ENCODE data around the gene FFAR1. TPM values are rescaled to one million over a fixed set of nuclear protein-coding genes. Genes with fewer than 3 reads are reported as not detected.
A peak's percentile ranks its signal among the peaks of the same experiment; 100 is the strongest.

The FFAR1 gene
- total RNA-seq, 1 donor from 2014 or later, result 0.06 TPM

DNA sequence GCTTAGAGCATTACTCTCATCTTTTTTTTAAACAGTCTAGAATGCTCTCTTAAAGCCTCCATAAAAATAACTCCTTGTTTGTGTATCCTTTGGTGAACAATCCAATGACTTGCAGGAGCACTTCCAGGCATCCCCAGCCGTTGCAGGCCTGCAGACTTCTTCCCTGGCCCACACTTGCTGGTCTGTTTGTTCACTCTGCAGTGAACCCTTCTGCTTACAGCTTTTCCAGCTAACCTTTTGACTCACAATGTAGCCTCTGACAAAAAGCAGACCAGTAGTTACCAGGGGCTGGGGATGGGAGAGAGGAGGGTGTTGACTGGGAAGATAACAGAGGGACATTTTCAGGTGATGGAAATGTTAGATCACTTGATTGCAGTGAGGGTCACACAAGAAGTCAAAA, 32.3 kb downstream of the FFAR1 start:
- H3K4me3 ChIP-seq (ENCODE audit: low read depth, low read length), result no peak overlapping the region
- no peak for DNase-seq (ENCODE audit: low read depth)
- TF ChIP-seq, protein P1, sequence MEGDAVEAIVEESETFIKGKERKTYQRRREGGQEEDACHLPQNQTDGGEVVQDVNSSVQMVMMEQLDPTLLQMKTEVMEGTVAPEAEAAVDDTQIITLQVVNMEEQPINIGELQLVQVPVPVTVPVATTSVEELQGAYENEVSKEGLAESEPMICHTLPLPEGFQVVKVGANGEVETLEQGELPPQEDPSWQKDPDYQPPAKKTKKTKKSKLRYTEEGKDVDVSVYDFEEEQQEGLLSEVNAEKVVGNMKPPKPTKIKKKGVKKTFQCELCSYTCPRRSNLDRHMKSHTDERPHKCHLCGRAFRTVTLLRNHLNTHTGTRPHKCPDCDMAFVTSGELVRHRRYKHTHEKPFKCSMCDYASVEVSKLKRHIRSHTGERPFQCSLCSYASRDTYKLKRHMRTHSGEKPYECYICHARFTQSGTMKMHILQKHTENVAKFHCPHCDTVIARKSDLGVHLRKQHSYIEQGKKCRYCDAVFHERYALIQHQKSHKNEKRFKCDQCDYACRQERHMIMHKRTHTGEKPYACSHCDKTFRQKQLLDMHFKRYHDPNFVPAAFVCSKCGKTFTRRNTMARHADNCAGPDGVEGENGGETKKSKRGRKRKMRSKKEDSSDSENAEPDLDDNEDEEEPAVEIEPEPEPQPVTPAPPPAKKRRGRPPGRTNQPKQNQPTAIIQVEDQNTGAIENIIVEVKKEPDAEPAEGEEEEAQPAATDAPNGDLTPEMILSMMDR (conservative IDR thresholded peaks at IDR 0.05; ENCODE audit: low read depth, low read length), result no peak

DNA sequence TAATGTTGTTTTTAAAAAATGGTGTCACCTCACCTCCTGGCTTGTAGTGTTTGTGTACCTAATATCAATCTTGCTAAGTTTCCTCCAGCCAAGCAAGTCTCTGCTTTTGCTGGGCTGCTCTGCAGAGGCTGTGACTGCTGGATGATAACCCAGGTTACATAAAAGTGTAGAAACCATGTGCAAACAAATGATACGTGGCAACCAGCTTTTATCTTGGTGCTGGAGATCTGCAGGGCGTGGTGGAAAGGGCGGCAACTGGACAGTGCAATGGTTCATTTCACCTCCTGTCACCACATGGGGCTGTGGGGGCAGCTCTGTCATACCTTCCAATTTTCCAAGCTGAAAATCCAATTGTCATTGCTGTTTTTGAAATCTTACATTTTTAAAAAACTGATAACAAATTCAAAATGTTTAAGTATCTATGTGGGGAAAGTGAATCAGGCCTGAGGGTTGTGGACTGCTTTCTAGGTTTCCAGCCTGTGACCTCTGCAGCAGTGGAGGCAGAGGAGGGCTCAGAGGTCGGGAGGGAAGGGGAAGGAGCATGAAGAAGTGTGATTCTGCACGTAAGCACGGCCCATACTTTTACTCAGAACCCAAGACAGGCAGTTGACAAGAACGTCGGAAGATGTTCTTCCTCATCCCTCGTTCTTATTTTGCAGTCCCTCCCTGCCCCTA, 32.9 kb downstream of the FFAR1 start:
- no peak overlapping the region for H3K4me3 ChIP-seq (ENCODE audit: low read depth, low read length)
- TF ChIP-seq, protein P1 (conservative IDR thresholded peaks at IDR 0.05; ENCODE audit: low read depth, low read length), result no peak
- DNase-seq (ENCODE audit: low read depth), result no peak

DNA sequence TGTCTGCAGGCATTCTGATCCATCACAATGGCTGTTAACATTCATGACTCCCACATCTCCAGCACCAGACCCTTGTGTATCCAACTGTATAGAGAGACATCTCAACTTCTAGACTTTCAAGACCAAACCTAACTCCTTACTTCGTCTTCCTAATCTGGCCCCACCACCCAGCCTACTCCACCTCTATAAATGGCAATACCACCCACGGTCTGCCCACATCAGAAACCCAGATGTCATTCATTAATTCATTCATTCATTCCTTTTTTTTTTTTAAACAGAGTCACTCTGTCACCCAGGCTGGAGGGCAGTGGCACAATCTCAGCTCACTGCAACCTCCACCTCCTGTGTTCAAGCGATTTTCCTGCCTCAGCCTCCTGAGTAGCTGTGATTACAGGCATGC, 33.6 kb downstream of the FFAR1 start:
- no peak for DNase-seq (ENCODE audit: low read depth)
- TF ChIP-seq, protein P1 (conservative IDR thresholded peaks at IDR 0.05; ENCODE audit: low read depth, low read length), result no peak
- no peak overlapping the region for H3K4me3 ChIP-seq (ENCODE audit: low read depth, low read length)

DNA sequence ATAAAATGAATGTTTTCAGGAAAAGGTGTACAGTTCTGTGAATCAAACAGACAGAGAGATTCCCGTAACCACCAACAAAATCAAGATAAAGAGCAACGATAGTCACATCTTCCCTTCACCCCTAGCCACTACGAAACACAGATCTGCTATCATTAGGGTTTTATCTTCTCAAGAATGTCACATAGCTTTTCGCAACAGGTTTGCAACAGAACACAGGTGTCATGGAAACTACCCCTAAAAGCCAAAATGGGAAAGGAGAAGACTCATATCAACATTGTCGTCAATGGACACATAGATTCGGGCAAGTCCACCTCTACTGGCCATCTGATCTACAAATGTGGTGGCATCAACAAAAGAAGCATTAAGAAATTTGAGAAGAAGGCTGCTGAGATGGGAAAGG, 34.2 kb downstream of the FFAR1 start:
- DNase-seq (ENCODE audit: low read depth), result no peak

GRCh38 chr19:35383536-35383935, 35.8 kb downstream of the FFAR1 start:
- TF ChIP-seq, protein P1 (conservative IDR thresholded peaks at IDR 0.05; ENCODE audit: low read depth, low read length), result no peak
- no peak for DNase-seq (ENCODE audit: low read depth)
- no peak overlapping the region for H3K4me3 ChIP-seq (ENCODE audit: low read depth, low read length)

More for the DNA sequence above, 34.2 kb downstream of the FFAR1 start:
- no peak overlapping the region for H3K4me3 ChIP-seq (ENCODE audit: low read depth, low read length)
- TF ChIP-seq, protein P1 (conservative IDR thresholded peaks at IDR 0.05; ENCODE audit: low read depth, low read length), result no peak

DNA sequence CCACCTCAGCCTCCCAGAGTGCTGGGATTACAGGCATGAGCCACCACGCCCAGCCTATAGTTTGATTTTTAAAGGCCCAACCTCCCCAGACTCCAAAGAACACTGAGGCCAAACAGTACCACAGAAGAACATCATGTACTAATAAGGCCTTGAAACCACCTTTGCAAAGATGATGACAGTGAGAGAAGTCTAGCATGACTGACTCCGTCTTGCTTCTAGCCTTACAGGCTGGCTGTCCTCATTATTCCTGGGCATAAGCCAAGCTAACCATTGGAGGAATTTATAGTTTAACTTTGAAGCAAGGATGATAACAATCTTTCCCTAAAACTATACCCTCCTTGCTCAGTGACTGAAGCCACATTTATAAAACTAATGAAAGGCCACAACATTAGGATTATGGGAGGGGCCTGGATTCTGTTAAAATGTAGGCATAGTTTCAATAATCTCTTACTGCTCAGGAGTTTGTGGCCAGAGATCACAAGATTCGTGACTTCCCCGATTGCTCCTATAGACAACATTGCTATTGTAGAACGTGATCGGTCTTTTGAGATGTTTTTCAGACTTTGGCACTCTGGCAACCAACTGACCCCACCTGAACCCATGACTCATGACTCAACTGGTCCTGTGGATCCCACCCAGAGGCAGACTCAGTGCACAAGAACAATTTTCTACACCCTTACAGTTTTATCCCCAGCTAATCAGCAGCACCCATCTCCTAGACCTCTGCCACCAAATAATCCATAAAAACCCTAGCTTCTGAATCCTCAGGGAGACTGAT, 40.8 kb downstream of the FFAR1 start:
- DNase-seq (ENCODE audit: low read depth), result peak; percentile 13
- H3K4me3 ChIP-seq (ENCODE audit: low read depth, low read length), result no peak overlapping the region
- TF ChIP-seq, protein P1 (conservative IDR thresholded peaks at IDR 0.05; ENCODE audit: low read depth, low read length), result no peak
